GM12878 (cell line): ENCODE data around the gene RYK. TPM values are rescaled to one million over a fixed set of nuclear protein-coding genes. Genes with fewer than 3 reads are reported as not detected.

Source experiments
- ATAC-seq: fragments of 200-7000 bp; cut with Tn5 transposase; 3 replicates; pipeline ENCODE4 v1.9.1; 2020; ENCODE audit warnings: mild to moderate bottlenecking, moderate library complexity
- BruUV-seq: library from RNA; stranded (reverse); fragments of 400-500 nt; replicated peaks from 2 replicates; lab custom pipeline; 2021; lab: Mats Ljungman, UMichigan
- CTCF ChIA-PET: fragments of 300-600 bp; sonication (Branson Sonifier 250); formaldehyde crosslinking; extraction: SDS; loops from one replicate; lab custom pipeline; 2021; ENCODE audit warnings: inconsistent platforms; lab: Yijun Ruan, JAX
- POLR2A ChIA-PET: fragments of 350-600 bp; formaldehyde crosslinking; extraction: SDS; loops from one replicate; lab custom pipeline; 2021; ENCODE audit warnings: inconsistent platforms; lab: Charles Lee
- RAD21 ChIA-PET: fragments of 300-600 bp; sonication (Branson Sonifier 250); formaldehyde crosslinking; loops from one replicate; lab custom pipeline; 2023; ENCODE audit warnings: antibody characterized with exemption; ENCODE audit not compliant: unreplicated experiment; lab: Charles Lee
- SMC1A ChIA-PET: fragments of 300-600 bp; sonication (Branson Sonifier 250); formaldehyde crosslinking; loops from one replicate; lab custom pipeline; 2023; ENCODE audit not compliant: unreplicated experiment, uncharacterized antibody; lab: Charles Lee
- DNase-seq: peaks from one replicate; pipeline ENCODE4 v3.0.0-alpha.2; 2011; ENCODE audit warnings: low read depth, low spot score
- FAIRE-seq: peaks from 3 replicates; lab custom pipeline; 2011; peaks lifted over from hg19 to GRCh38; lab: Jason Lieb, UNC
- H2AFZ ChIP-seq: 2 replicates; pipeline ENCODE4 v1.6.0; 2011; ENCODE audit warnings: low read depth, low read length, control low read depth; ENCODE audit not compliant: control insufficient read depth
- H3K27ac ChIP-seq: 2 replicates; pipeline ENCODE4 v1.5.1; 2011; ENCODE audit warnings: control low read depth; ENCODE audit not compliant: control insufficient read depth, insufficient read depth
- H3K27me3 ChIP-seq, 2 experiments: replicated peaks in 1 of 2; 2 replicates each; pipeline versions ENCODE4 v1.6.0 to v1.6.1; 2011; ENCODE audit warnings: low read length in 1 of 2; ENCODE audit not compliant: control insufficient read depth in 2 of 2, insufficient read depth in 2 of 2
- H3K36me3 ChIP-seq, 2 experiments: 2 replicates each; pipeline ENCODE4 v1.5.1; 2011; ENCODE audit warnings: low read length in 1 of 2; ENCODE audit not compliant: control insufficient read depth in 2 of 2, insufficient read depth in 2 of 2
- H3K4me1 ChIP-seq: 2 replicates; pipeline ENCODE4 v1.6.1; 2011; ENCODE audit warnings: mild to moderate bottlenecking, low read length, moderate library complexity, mixed read lengths; ENCODE audit not compliant: control insufficient read depth, insufficient read depth
- H3K4me2 ChIP-seq: 2 replicates; pipeline ENCODE4 v1.6.0; 2011; ENCODE audit warnings: control low read depth; ENCODE audit not compliant: control insufficient read depth, insufficient read depth
- H3K4me3 ChIP-seq: fragments of 200-600 bp; sonication (generic); 2 replicates; pipeline ENCODE4 v1.5.1; 2016
- H3K79me2 ChIP-seq: 2 replicates; pipeline ENCODE4 v1.6.0; 2011; ENCODE audit warnings: low read length; ENCODE audit not compliant: control insufficient read depth, insufficient read depth
- H3K9ac ChIP-seq: 2 replicates; pipeline ENCODE4 v1.8.0; 2011; ENCODE audit warnings: low read length, control low read depth, mixed read lengths; ENCODE audit not compliant: control insufficient read depth, insufficient read depth
- H3K9me3 ChIP-seq: replicated peaks from 3 replicates; pipeline ENCODE4 v1.5.1; 2011; ENCODE audit warnings: mild to moderate bottlenecking, low read length; ENCODE audit not compliant: control insufficient read depth, insufficient read depth
- H4K20me1 ChIP-seq: 2 replicates; pipeline ENCODE4 v1.6.0; 2011; ENCODE audit not compliant: control insufficient read depth, insufficient read depth
- CEBPZ ChIP-seq: fragments of 150-350 bp; IDR thresholded peaks from 2 replicates; pipeline ENCODE4 v1.6.1; 2016; ENCODE audit warnings: low read depth, low read length
- CHD1 ChIP-seq: IDR thresholded peaks from 2 replicates; pipeline ENCODE4 v1.6.1; 2012; ENCODE audit warnings: low read depth, low read length, improper control_type of control experiment
- EZH2 ChIP-seq: IDR thresholded peaks from 2 replicates; pipeline ENCODE4 v1.6.1; 2012; ENCODE audit warnings: low read depth, mild to moderate bottlenecking, control low read depth, inconsistent platforms, low read length, borderline replicate concordance; ENCODE audit not compliant: control insufficient read depth
- IRF5 ChIP-seq: fragments of 450-650 bp; IDR thresholded peaks from 2 replicates; pipeline ENCODE4 v1.6.1; 2017; ENCODE audit warnings: borderline replicate concordance
- RUNX3 ChIP-seq: IDR thresholded peaks from 2 replicates; pipeline ENCODE4 v1.6.1; 2012; ENCODE audit warnings: low read length, inconsistent platforms
- SP1 ChIP-seq: IDR thresholded peaks from one replicate; pipeline ENCODE4 v1.6.1; 2011; ENCODE audit warnings: low read depth, low read length
- USF1 ChIP-seq: IDR thresholded peaks from 2 replicates; pipeline ENCODE4 v1.6.1; 2011; ENCODE audit warnings: borderline replicate concordance, low read depth, mild to moderate bottlenecking, moderate library complexity, mixed read lengths, low read length; ENCODE audit not compliant: insufficient read depth; ENCODE audit errors: extremely low read length
- USF2 ChIP-seq: IDR thresholded peaks from 2 replicates; pipeline ENCODE4 v1.6.1; 2011; ENCODE audit warnings: low read depth, low read length, improper control_type of control experiment, borderline replicate concordance
- ZNF622 ChIP-seq: fragments of 450-650 bp; IDR thresholded peaks from 2 replicates; pipeline ENCODE4 v1.6.1; 2017; ENCODE audit warnings: mild to moderate bottlenecking, inconsistent platforms
- WGBS: methylation state at CpG from one replicate; pipeline ENCODE4 v1.1.6; 2016; ENCODE audit warnings: low lambda C conversion rate; ENCODE audit not compliant: insufficient replicate concordance, insufficient coverage; ENCODE audit errors: missing lambda C conversion rate; 5-methylcytosine and 5-hydroxymethylcytosine counted together
- in situ Hi-C: fragments of 300-500 bp; cut with MboI; formaldehyde crosslinking; loops from 9 replicates; pipeline ENCODE4 v1.14.3; 2018; ENCODE audit warnings: mixed read lengths
- intact Hi-C: fragments of 100-400 bp; cut with micrococcal nuclease; formaldehyde crosslinking; loops from one replicate; pipeline ENCODE4 v1.14.2; 2022; ENCODE audit not compliant: unreplicated experiment
- polyA plus RNA-seq, 11 experiments: library from polyadenylated mRNA; depleted of rRNA in 4 of 11; unstranded in 6 of 11; stranded (reverse) in 5 of 11; fragments of >200 nt; fragmentation: Nextera tagmentation in 4 of 11; fragmentation: Illumina TruSeq in 1 of 11; extraction: Ambion mirVana in 4 of 11; extraction: Trizol in 1 of 11; gene quantifications; 1 replicate in 1 of 11; 2 replicates in 10 of 11; pipeline versions ENCODE4 v1.2.1 to v1.2.3, GENCODE V29; 2011 to 2016; ENCODE audit warnings: inconsistent platforms in 2 of 11, missing spikeins in 2 of 11, low read depth in 1 of 11
- total RNA-seq, 4 experiments: library from RNA; depleted of rRNA in 3 of 4; stranded (reverse); fragments of >200 nt in 3 of 4; fragmentation: Illumina TruSeq in 1 of 4; extraction: Trizol in 1 of 4; gene quantifications; 2 replicates each; pipeline versions ENCODE4 v1.2.1 to v1.2.3, GENCODE V29; 2013 to 2021

The RYK gene
- total and polyA plus RNA-seq, 10 of the 15 experiments (the other 5 are each of a cell fraction or from before 2014, with no cell fraction given): 2.0 to 25.1 (median 11.1) TPM

GRCh38 chr3:134180761-134181160 lies 69.9 kb downstream of the RYK start (continued):
- no peak for TF ChIP-seq CEBPZ
- TF ChIP-seq, all 136 proteins: peak for 0

- Histone ChIP-seq H3K4me2 (no peak overlapping the region), H2AFZ (no peak overlapping the region), H3K9me3 (no peaks in the 10 kb centered on the region), H3K27me3 (no peaks in the 10 kb centered on the region), H3K36me3 (peaks cover 0 to 3% of the 10 kb centered on the region in 2 experiments; a peak in 1 of 4 replicates), H3K9ac (no peak overlapping the region), H4K20me1 (no peaks in the 10 kb centered on the region), H3K79me2 (no peaks in the 10 kb centered on the region), H3K4me1 (no peaks in the 10 kb centered on the region), H3K27ac (no peak overlapping the region), H3K4me3 (no peak overlapping the region)
- no TSS peak for BruUV-seq
- RAD21 ChIA-PET: no interaction called here
- WGBS: 95% methylated on average over 2 of the region's 2 CpGs
- no peak for TF ChIP-seq ZNF622
- no peak for TF ChIP-seq RUNX3
- TF ChIP-seq CHD1: no peak
- TF ChIP-seq SP1: no peak
- no peak for TF ChIP-seq USF2
- no peak for TF ChIP-seq EZH2
- no peak for TF ChIP-seq IRF5
- no peak for TF ChIP-seq USF1
- CTCF ChIA-PET: interaction anchor here (0.9 to 1.6 kb wide), 5 partner anchors 9 to 252 kb away, joined by 3 to 7 read pairs (median 3); no protein-coding TSS in a partner anchor
- DNase-seq (no peak), ATAC-seq (no peak), FAIRE-seq (no peak)
- SMC1A ChIA-PET: interaction anchor here (1.4 kb wide), 1 partner anchor 15 kb away, joined by 4 read pairs; no protein-coding TSS in a partner anchor
- intact Hi-C loops: no loop called here
- in situ Hi-C loops: no loop called here
- POLR2A ChIA-PET: interaction anchor here (0.7 kb wide), 1 partner anchor 208 kb away, joined by 3 read pairs; no protein-coding TSS in a partner anchor
These were observed 71.2 kb downstream of the RYK start for GRCh38 chr3:134179508-134179907.
